Mesendoderm (in vitro differentiated cells): Measurements from ENCODE around the gene SNAP25.

Experiments used
- DNase-seq: peaks from one replicate; pipeline ENCODE4 v3.0.0; 2013
- H2AK5ac ChIP-seq: 2 replicates; pipeline ENCODE4 v1.6.1; 2013; ENCODE audit warnings: low read length, inconsistent platforms
- H2BK120ac ChIP-seq: 2 replicates; pipeline ENCODE4 v1.6.1; 2013; ENCODE audit warnings: low read depth, mild to moderate bottlenecking, low read length, moderate library complexity, mixed read lengths
- H2BK15ac ChIP-seq: replicated peaks from 2 replicates; pipeline ENCODE4 v1.6.1; 2013; ENCODE audit warnings: low read depth, mild to moderate bottlenecking, moderate library complexity
- H2BK5ac ChIP-seq: 2 replicates; pipeline ENCODE4 v1.6.1; 2013; ENCODE audit warnings: low read length, inconsistent platforms
- H3K18ac ChIP-seq: 2 replicates; pipeline ENCODE4 v1.6.1; 2013; ENCODE audit warnings: mild to moderate bottlenecking, low read length, mixed read lengths
- H3K23ac ChIP-seq: one replicate; pipeline ENCODE4 v1.6.1; 2013; ENCODE audit warnings: low read length
- H3K27ac ChIP-seq: 2 replicates; pipeline ENCODE4 v1.5.1; 2013; ENCODE audit warnings: low read depth, mild to moderate bottlenecking, inconsistent platforms, low read length, moderate library complexity
- H3K27me3 ChIP-seq: 2 replicates; pipeline ENCODE4 v1.6.1; 2013; ENCODE audit warnings: low read length, control low read depth, mild to moderate bottlenecking, inconsistent platforms; ENCODE audit not compliant: insufficient read depth, poor library complexity
- H3K36me3 ChIP-seq: 2 replicates; pipeline ENCODE4 v1.6.1; 2013; ENCODE audit warnings: low read length, inconsistent platforms; ENCODE audit not compliant: control insufficient read depth, insufficient read depth
- H3K4ac ChIP-seq: one replicate; pipeline ENCODE4 v1.6.1; 2013; ENCODE audit warnings: low read depth, mild to moderate bottlenecking, low read length, moderate library complexity
- H3K4me1 ChIP-seq: 2 replicates; pipeline ENCODE4 v1.6.1; 2013; ENCODE audit warnings: low read depth, low read length, inconsistent platforms; ENCODE audit not compliant: control insufficient read depth
- H3K4me2 ChIP-seq: 2 replicates; pipeline ENCODE4 v1.6.1; 2013; ENCODE audit warnings: low read length
- H3K4me3 ChIP-seq: 2 replicates; pipeline ENCODE4 v1.5.1; 2013; ENCODE audit warnings: mild to moderate bottlenecking, low read length
- H3K56ac ChIP-seq: one replicate; pipeline ENCODE4 v1.6.1; 2013; ENCODE audit warnings: low read length
- H3K79me1 ChIP-seq: 2 replicates; pipeline ENCODE4 v1.6.1; 2013; ENCODE audit warnings: low read length, inconsistent platforms
- H3K79me2 ChIP-seq: 2 replicates; pipeline ENCODE4 v1.6.1; 2013; ENCODE audit warnings: mild to moderate bottlenecking, low read length; ENCODE audit not compliant: control insufficient read depth, insufficient read depth
- H3K9ac ChIP-seq: 2 replicates; pipeline ENCODE4 v1.6.1; 2013; ENCODE audit warnings: low read length, inconsistent platforms
- H4K5ac ChIP-seq: one replicate; pipeline ENCODE4 v1.6.1; 2013; ENCODE audit warnings: low read length
- H4K8ac ChIP-seq: one replicate; pipeline ENCODE4 v1.6.1; 2013; ENCODE audit warnings: low read depth, mild to moderate bottlenecking, control low read depth, low read length, moderate library complexity
- WGBS: extraction: QIAGEN DNeasy Blood & Tissue Kit; methylation state at CpG from one replicate; pipeline ENCODE4 v1.1.7; 2013; ENCODE audit warnings: low lambda C conversion rate, missing lambda C conversion rate; ENCODE audit not compliant: insufficient coverage; ENCODE audit errors: extremely low coverage; 5-methylcytosine and 5-hydroxymethylcytosine counted together

The SNAP25 gene

GRCh38 chr20:10291568-10292248, 73.1 kb downstream of the SNAP25 start:
- H2BK120ac ChIP-seq, result no peak overlapping the region
- no peak overlapping the region for H3K56ac ChIP-seq
- H4K5ac ChIP-seq, result no peak overlapping the region
- H3K27ac ChIP-seq, result no peak overlapping the region
- no peak overlapping the region for H4K8ac ChIP-seq
- H3K4me3 ChIP-seq, result no peak overlapping the region
- no peaks in the 10 kb centered on the region for H3K36me3 ChIP-seq
- H2BK15ac ChIP-seq, result no peak overlapping the region
- no peaks in the 10 kb centered on the region for H3K79me2 ChIP-seq
- no peaks in the 10 kb centered on the region for H3K4me1 ChIP-seq
- no peak overlapping the region for H3K23ac ChIP-seq
- no peak overlapping the region for H3K4ac ChIP-seq
- no peak overlapping the region for H2AK5ac ChIP-seq
- no peak for DNase-seq
- H2BK5ac ChIP-seq, result no peak overlapping the region
- WGBS, result no CpG with 5 or more reads among the region's 2 CpGs
- no peak overlapping the region for H3K18ac ChIP-seq
- no peaks in the 10 kb centered on the region for H3K27me3 ChIP-seq
- no peak overlapping the region for H3K9ac ChIP-seq
- H3K79me1 ChIP-seq, result no peaks in the 10 kb centered on the region
- H3K4me2 ChIP-seq, result no peak overlapping the region

GRCh38 chr20:10297223-10297622, 78.6 kb downstream of the SNAP25 start:
- Histone ChIP-seq H3K36me3 (no peaks in the 10 kb centered on the region), H3K79me2 (no peaks in the 10 kb centered on the region), H3K4me2 (no peak overlapping the region), H3K23ac (no peak overlapping the region), H2BK120ac (no peak overlapping the region), H3K27me3 (no peaks in the 10 kb centered on the region), H2BK15ac (no peak overlapping the region), H3K9ac (no peak overlapping the region), H3K27ac (no peak overlapping the region), H3K4me1 (no peaks in the 10 kb centered on the region), H3K4me3 (no peak overlapping the region), H3K79me1 (no peaks in the 10 kb centered on the region), H3K18ac (no peak overlapping the region), H4K8ac (no peak overlapping the region), H2BK5ac (no peak overlapping the region), H3K4ac (no peak overlapping the region), H4K5ac (no peak overlapping the region), H3K56ac (no peak overlapping the region), H2AK5ac (no peak overlapping the region)
- WGBS, result no CpG with 5 or more reads among the region's 1 CpG
- no peak for DNase-seq

- whole genome bisulfite sequencing, result no CpG with 5 or more reads among the region's 1 CpG
- H3K9ac ChIP-seq, result no peak overlapping the region
These were observed 79.1 kb downstream of the SNAP25 start for GRCh38 chr20:10297684-10298240.

GRCh38 chr20:10300582-10301446, 82.2 kb downstream of the SNAP25 start:
- no peak overlapping the region for H3K18ac ChIP-seq
- no peak overlapping the region for H2BK5ac ChIP-seq
- H3K36me3 ChIP-seq, result no peaks in the 10 kb centered on the region
- H3K56ac ChIP-seq, result no peak overlapping the region
- WGBS, result no CpG with 5 or more reads among the region's 5 CpGs
- no peaks in the 10 kb centered on the region for H3K4me1 ChIP-seq
- H3K27me3 ChIP-seq, result no peaks in the 10 kb centered on the region
- no peak for DNase-seq
- no peak overlapping the region for H3K27ac ChIP-seq
- no peak overlapping the region for H3K4ac ChIP-seq
- H3K9ac ChIP-seq, result no peak overlapping the region
- H3K79me2 ChIP-seq, result no peaks in the 10 kb centered on the region
- no peak overlapping the region for H3K23ac ChIP-seq
- no peak overlapping the region for H3K4me3 ChIP-seq
- H2BK15ac ChIP-seq, result no peak overlapping the region
- H3K4me2 ChIP-seq, result no peak overlapping the region
- H4K8ac ChIP-seq, result no peak overlapping the region
- no peaks in the 10 kb centered on the region for H3K79me1 ChIP-seq
- no peak overlapping the region for H2BK120ac ChIP-seq
- H4K5ac ChIP-seq, result no peak overlapping the region
- no peak overlapping the region for H2AK5ac ChIP-seq

More at GRCh38 chr20:10297684-10298240, 79.1 kb downstream of the SNAP25 start:
- Histone ChIP-seq H3K36me3 (no peaks in the 10 kb centered on the region), H3K79me2 (no peaks in the 10 kb centered on the region), H3K23ac (no peak overlapping the region), H3K4ac (no peak overlapping the region), H3K4me2 (no peak overlapping the region), H2AK5ac (no peak overlapping the region), H3K4me3 (no peak overlapping the region), H3K79me1 (no peaks in the 10 kb centered on the region), H3K18ac (no peak overlapping the region), H4K5ac (no peak overlapping the region), H2BK120ac (no peak overlapping the region), H3K27ac (no peak overlapping the region), H2BK5ac (no peak overlapping the region), H3K56ac (no peak overlapping the region), H4K8ac (no peak overlapping the region), H3K27me3 (no peaks in the 10 kb centered on the region), H2BK15ac (no peak overlapping the region), H3K4me1 (no peaks in the 10 kb centered on the region)
- no peak for DNase-seq

GRCh38 chr20:10303852-10304251, 85.2 kb downstream of the SNAP25 start:
- Histone ChIP-seq H3K23ac (no peak overlapping the region), H2BK120ac (no peak overlapping the region), H3K18ac (no peak overlapping the region), H3K4me1 (peaks cover 5% of the 10 kb centered on the region), H2AK5ac (no peak overlapping the region), H2BK15ac (no peak overlapping the region), H3K4ac (no peak overlapping the region), H3K36me3 (no peaks in the 10 kb centered on the region), H3K79me2 (no peaks in the 10 kb centered on the region), H3K4me2 (no peak overlapping the region), H4K8ac (no peak overlapping the region), H3K27me3 (no peaks in the 10 kb centered on the region), H3K27ac (no peak overlapping the region), H3K56ac (no peak overlapping the region), H3K79me1 (no peaks in the 10 kb centered on the region), H3K4me3 (no peak overlapping the region), H2BK5ac (no peak overlapping the region), H4K5ac (no peak overlapping the region), H3K9ac (no peak overlapping the region)
- no peak for DNase-seq
- no CpG with 5 or more reads among the region's 3 CpGs for WGBS
